ENCODE results near the gene MICALL2.

MICALL2 gene

DNA sequence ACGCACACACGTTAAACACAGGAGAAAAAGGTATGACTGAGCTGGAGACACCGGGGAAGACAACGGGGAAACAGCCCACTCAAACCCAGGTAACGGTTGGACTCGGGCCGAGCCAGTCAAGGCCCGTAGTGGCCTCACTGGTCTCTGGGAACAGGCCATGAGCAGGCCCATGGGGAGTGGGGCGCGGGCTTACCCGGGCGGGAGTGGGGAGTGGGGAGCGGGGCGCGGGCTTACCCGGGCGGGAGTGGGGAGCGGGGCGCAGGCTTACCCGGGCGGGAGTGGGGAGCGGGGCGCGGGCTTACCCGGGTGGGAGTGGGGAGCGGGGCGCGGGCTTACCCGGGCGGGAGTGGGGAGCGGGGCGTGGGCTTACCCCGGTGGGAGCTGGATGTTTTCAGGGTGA is 33.4 kb upstream of the MICALL2 start:
- DNase-seq = no peak

DNA sequence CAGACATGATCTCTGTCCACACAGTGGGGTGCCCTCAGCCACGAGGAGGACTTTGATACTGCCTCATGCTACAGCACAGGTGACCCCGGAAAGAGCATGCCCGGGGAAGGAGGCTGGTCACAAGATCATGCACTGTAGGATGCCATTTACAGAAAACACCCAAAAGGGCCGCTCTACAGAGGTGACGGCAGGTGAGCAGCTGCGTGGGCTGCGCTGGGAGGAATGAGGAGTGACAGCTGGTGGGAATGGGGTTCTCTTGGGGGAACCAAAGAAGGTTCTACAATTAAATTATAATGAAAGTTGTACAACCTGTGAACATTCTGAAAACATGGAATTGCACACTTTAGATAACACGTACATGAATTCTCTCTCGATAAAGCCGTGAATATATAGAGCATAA is 33.0 kb upstream of the MICALL2 start:
- DNase-seq = no peak

GRCh38 chr7:1490837-1491236 is 31.6 kb upstream of the MICALL2 start:
- DNase-seq = no peak

GRCh38 chr7:1489336-1489735 is 30.1 kb upstream of the MICALL2 start:
- DNase-seq = no peak

DNA sequence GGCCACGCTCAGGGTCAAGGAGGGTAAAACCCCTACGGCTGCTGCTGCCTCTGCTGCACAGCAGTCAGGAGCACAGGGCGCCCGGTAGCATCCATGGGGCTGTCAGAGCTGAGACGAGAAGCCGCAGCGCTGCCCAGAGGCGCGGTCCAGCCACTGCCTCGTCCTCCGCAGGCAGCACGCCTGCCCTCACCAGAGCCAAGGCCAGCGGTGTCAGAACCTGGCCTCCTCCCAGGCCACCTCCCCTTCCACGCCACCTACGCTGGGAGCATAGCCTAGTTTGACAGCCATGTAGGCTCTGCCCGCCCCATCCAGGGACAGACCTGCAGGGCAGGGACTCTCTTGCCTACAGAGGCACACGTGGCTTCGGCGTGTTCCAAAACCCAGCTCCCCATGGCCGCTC is 28.7 kb upstream of the MICALL2 start:
- no peak for DNase-seq

DNA sequence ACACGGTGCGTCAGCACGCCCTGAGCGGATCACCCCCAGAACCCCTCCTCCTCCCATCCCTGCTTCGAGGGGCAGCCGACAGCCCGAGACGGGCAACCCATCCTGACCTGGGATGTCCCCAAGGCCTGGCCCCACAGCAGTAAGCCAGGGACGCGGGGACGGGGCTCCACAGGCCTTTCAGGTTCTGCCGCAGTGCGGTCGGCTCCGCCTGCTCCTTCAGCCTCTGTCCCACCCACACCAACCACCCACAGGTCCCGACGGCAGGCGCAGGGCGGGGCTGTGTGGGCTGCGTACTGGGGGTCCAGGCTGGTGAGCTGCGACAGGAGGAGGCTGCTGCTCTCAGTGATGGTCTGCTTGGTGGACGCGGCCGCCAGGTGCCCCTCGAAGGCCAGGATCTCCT is 28.2 kb upstream of the MICALL2 start:
- DNase-seq = no peak

DNA sequence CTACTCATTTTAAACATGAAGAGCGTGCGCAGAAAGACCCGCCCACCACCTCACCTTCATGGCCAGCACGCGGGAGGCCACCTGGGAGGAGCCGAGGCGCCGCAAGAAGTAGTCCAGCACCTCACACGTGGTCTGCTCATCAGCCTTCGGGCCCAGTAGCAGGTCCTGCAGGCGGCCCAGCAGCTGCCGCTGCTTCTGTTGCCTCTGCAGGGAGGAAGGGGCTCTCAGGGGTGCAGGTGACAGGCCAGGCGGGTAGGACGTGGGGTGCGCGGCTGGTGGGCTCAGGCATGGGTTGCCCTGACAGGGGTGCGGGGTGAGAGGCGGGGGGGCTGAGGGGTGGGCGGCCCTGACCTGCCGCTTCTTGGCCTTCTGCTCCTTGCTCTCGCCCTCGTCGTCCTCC is 27.3 kb upstream of the MICALL2 start:
- DNase-seq = no peak

GRCh38 chr7:1485156-1485555 is 25.9 kb upstream of the MICALL2 start:
- DNase-seq = no peak

GRCh38 chr7:1484569-1484968 is 25.3 kb upstream of the MICALL2 start:
- DNase-seq = no peak

DNA sequence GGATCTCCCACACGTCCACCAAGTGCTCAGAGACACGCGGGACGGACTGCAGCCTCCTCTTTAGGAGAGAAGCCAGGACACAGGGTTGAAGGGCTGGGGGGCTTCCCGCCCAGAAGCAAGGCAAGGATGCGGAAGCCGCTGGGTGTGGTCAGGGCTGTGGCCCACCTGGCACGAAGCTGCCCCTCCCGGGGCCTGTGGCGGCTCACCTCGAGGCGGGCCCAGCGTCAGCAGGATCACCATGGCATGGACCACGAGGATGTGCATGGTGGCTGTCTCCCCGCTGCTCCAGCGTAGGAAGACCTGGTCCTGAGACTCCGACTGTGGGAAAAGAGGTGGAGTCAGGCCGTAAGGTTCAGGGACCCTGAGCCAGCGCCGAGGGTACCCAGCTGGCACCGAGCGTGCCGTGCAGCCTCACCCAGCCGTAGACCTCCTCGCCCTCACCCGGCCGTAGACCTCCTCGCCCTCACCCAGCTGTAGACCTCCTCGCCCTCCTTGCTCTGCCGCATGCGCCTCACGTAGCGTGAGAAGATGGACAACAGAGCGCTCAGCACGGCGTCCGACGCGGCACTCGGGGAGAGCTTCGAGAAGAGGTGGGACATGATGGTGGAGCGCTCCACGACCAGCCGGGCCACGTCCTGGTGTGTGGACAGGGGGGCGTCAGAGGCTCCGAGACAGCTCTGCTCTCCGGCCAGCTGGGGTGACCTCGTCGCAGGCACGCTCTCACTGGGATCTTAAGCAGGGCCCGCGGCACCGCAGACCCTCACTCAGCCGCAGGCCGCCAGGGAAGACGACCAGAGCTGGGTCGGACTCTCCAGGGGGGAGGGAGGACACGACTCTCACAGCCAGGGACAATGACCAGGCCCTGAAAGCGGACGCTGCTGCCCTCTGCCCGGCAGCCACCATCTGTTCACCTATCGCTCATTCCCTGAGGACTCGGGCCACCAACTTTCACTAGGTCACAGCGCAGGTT is 24.6 kb upstream of the MICALL2 start:
- no peak for DNase-seq

GRCh38 chr7:1483079-1483478 is 23.8 kb upstream of the MICALL2 start:
- DNase-seq = no peak

DNA sequence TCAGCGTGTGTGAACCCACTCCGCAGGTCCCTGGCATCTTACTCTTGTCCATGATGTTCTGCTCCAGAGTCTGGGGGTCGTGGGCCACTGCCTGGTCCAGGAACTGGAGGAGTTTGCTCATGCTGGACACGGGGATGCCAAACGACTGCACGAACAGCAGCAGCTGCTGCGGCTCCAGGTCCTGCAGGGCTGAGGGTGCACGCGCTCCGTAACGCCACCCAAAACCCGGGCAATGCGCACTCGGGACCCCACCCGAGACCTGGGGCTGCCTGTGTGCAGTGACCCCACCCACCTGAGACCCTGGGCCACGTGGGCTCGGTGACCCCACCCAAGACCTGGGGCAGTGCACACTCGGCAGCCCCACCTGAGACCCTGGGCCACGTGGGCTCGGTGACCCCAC is 22.0 kb upstream of the MICALL2 start:
- DNase-seq = no peak

DNA sequence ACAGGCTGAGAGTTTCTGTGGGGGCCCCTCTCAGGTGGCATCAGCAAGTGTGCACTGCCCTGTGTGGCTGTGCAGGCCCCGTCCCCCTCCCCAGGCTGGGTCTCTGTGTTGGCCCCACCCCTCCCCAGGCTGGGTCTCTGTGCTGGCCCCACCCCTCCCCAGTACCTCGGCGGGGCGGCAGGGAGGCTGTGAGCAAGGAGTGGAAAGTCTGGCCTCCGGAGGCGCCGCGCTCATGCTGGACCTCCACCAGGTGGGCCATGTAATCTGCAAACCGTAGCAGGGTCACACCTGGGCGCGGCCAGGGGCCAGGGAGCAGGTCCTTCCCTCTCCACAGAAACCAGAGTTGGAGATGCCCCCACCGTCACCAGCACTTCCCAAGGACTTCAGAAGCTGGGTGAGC is 21.4 kb upstream of the MICALL2 start:
- DNase-seq = no peak

DNA sequence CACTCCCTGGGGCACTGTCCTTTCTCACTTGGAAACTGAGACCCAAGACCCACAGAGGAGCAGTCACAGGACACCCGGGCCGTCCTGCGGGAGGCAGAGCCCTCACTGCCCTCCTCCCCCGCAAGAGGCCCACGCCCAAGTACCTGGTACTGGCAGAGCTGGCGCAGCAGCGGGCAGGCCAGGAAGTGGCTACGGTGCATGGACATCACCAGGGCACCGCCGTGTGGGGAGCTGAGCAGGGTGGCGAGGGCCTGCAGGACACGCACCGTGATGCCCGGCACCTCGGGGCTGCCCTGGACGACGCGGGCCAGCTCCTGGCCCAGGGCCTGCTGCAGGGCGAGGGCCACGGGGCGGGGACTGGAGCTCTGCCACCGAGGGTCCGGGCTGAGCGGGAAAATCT is 20.0 kb upstream of the MICALL2 start:
- no peak for DNase-seq

DNA sequence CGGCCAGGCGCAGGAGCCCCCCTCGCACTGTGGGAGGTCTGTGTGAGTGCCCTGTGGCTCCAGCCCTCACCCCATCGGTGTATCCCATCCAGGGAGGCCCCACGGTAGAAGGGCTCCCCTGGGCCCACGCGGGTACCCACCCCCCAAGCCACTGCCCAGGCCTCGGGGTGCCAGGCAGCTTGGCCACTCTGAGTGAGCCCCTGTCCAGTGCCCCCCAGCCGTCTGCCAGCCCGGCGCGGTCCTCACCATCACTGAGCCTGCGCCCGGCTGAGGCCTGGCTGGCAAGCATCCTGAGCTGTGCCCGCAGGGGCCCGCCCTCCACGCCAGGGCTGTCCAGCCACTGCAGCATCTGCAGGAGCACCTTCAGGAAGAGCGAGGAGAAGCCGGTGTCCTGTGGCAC is 19.2 kb upstream of the MICALL2 start:
- no peak for DNase-seq

DNA sequence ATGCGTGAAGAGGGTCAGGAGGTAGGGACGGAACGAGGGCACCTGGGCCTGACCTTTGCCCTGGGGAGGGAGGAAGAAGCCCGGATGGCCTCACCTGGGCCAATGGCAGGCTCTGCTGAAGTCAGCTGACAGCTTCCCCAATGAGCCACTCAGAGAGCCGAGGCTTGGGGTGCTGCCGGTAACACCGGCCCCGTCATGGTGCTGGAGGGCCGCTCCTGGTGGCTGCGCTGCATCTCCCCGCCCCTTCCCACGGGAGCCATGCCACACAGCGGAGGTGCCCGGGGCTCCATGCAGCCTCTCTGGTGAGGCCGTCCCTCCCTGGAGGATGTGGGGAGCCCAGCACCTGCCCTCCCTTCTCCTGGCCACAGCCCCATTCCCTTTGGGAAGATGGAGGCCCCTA is 17.6 kb upstream of the MICALL2 start:
- DNase-seq = no peak

GRCh38 chr7:1475991-1476390 is 16.7 kb upstream of the MICALL2 start:
- DNase-seq = no peak

DNA sequence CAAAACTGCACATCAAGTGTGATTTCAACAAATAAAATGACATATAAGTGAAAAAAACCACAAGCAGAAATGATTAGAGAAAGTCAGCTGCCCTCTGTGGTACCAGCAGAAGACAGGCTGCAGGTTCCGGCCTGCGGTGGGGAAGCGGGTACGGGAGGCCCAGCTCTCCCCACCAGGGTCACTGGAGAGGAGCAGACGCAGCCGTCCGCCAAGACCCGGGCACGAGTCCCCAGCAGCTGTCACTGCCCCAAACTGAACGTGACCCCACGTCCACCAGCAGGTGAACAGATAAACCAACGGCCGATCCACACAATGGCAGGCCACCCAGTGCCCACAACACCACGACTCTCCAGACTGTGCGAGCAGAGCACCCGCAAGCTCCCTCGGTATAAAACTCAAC is 16.1 kb upstream of the MICALL2 start:
- DNase-seq = no peak

GRCh38 chr7:1474736-1475135 is 15.5 kb upstream of the MICALL2 start:
- no peak for DNase-seq

GRCh38 chr7:1473864-1474512 is 14.7 kb upstream of the MICALL2 start:
- DNase-seq = peak; percentile 75

- no peak for DNase-seq
These were observed 11.6 kb upstream of the MICALL2 start for GRCh38 chr7:1470901-1471300.

DNA sequence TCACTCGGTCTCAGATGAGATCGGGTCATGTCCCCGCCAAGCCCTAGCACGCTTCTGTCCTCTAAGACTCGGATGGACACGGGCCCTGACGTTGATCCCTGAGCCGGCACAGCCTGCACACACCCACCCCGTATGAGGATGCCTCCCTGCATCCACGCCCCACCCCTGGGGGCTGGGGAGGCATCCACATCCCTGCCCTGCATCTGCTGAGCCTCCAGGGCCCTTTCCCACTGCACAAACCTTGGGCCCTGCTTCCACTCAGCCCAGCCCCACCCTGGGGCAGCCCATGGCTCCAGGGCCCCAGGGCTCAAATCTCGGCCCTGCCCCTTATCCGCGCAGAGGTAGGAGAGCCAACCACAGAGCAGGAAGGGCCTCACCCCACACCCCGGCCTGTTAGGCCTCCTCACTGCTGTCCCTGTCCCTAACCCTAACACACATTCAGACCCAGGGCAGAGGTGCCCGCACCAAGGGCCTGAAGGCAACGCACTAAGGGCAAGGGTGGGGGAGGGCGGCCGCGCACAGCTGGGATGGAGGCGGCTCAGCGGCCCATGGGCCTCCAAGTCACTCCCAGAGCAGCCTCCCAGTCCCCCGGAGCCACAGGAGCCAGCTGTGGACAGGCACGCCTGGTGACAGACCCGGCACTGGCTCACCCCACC is 9.5 kb upstream of the MICALL2 start:
- DNase-seq = no peak

GRCh38 chr7:1468203-1468602 is 8.9 kb upstream of the MICALL2 start:
- DNase-seq = no peak

All from NCI-H1436 (cell line).